ENCODE results near the gene ACSL3.
A peak's percentile ranks its signal among the peaks of the same experiment; 100 is the strongest.

ACSL3 gene

GRCh38 chr2:222939208-222939856 is 78.5 kb downstream of the ACSL3 start:
- DNase-seq (ENCODE audit: low read depth in 2 of 3, low spot score in 2 of 3): peak in 2 of 3 experiments; percentile 24 to 60

GRCh38 chr2:222939979-222940378 is 79.1 kb downstream of the ACSL3 start:
- no peak for DNase-seq (ENCODE audit: low read depth in 2 of 3, low spot score in 2 of 3)

- DNase-seq (ENCODE audit: low read depth in 2 of 3, low spot score in 2 of 3): no peak
Observed at GRCh38 chr2:222941510-222942032, 80.7 kb downstream of the ACSL3 start.

GRCh38 chr2:222942561-222942960 is 81.7 kb downstream of the ACSL3 start:
- no peak for DNase-seq (ENCODE audit: low read depth in 2 of 3, low spot score in 2 of 3)

GRCh38 chr2:222942977-222943376 is 82.1 kb downstream of the ACSL3 start:
- DNase-seq (ENCODE audit: low read depth in 2 of 3, low spot score in 2 of 3): no peak

- DNase-seq (ENCODE audit: low read depth in 2 of 3, low spot score in 2 of 3): no peak
Observed at GRCh38 chr2:222943820-222944219, 83.0 kb downstream of the ACSL3 start.

GRCh38 chr2:222944552-222944951 is 83.7 kb downstream of the ACSL3 start:
- no peak for DNase-seq (ENCODE audit: low read depth in 2 of 3, low spot score in 2 of 3)

- no peak for DNase-seq (ENCODE audit: low read depth in 2 of 3, low spot score in 2 of 3)
Observed at GRCh38 chr2:222944971-222945740, 84.3 kb downstream of the ACSL3 start.

- DNase-seq (ENCODE audit: low read depth in 2 of 3, low spot score in 2 of 3): no peak
Observed at GRCh38 chr2:222945887-222946286, 85.1 kb downstream of the ACSL3 start.

GRCh38 chr2:222946700-222947287 is 86.0 kb downstream of the ACSL3 start:
- DNase-seq (ENCODE audit: low read depth in 2 of 3, low spot score in 2 of 3): no peak

- DNase-seq (ENCODE audit: low read depth in 2 of 3, low spot score in 2 of 3): no peak
Observed at GRCh38 chr2:222949073-222949472, 88.2 kb downstream of the ACSL3 start.

GRCh38 chr2:222949690-222950323 is 89.0 kb downstream of the ACSL3 start:
- no peak for DNase-seq (ENCODE audit: low read depth in 2 of 3, low spot score in 2 of 3)

GRCh38 chr2:222950638-222951285 is 89.9 kb downstream of the ACSL3 start:
- no peak for DNase-seq (ENCODE audit: low read depth in 2 of 3, low spot score in 2 of 3)

GRCh38 chr2:222952204-222952603 is 91.4 kb downstream of the ACSL3 start:
- no peak for DNase-seq (ENCODE audit: low read depth in 2 of 3, low spot score in 2 of 3)

GRCh38 chr2:222955008-222955407 is 94.2 kb downstream of the ACSL3 start:
- DNase-seq (ENCODE audit: low read depth in 2 of 3, low spot score in 2 of 3): no peak

- DNase-seq (ENCODE audit: low read depth in 2 of 3, low spot score in 2 of 3): no peak
Observed at GRCh38 chr2:222959358-222959757, 98.5 kb downstream of the ACSL3 start.

- no peak for DNase-seq (ENCODE audit: low read depth in 2 of 3, low spot score in 2 of 3)
Observed at GRCh38 chr2:222960126-222960525, 99.3 kb downstream of the ACSL3 start.

GRCh38 chr2:222963641-222964040 is 102.8 kb downstream of the ACSL3 start:
- no peak for DNase-seq (ENCODE audit: low read depth in 2 of 3, low spot score in 2 of 3)

- no peak for DNase-seq (ENCODE audit: low read depth in 2 of 3, low spot score in 2 of 3)
Observed at GRCh38 chr2:222964376-222965031, 103.7 kb downstream of the ACSL3 start.

GRCh38 chr2:222965555-222965954 is 104.7 kb downstream of the ACSL3 start:
- DNase-seq (ENCODE audit: low read depth in 2 of 3, low spot score in 2 of 3): no peak
